Endothelial cell of umbilical vein (primary cell): ENCODE measurements around the gene SGSM2. TPM values are rescaled to one million over a fixed set of nuclear protein-coding genes. Genes with fewer than 3 reads are reported as not detected.
A peak's percentile ranks its signal among the peaks of the same experiment; 100 is the strongest.

Experiments used
- BruUV-seq: library from RNA; stranded (reverse); fragments of 400-500 nt; replicated peaks from 2 replicates; lab custom pipeline; 2021; lab: Mats Ljungman, UMichigan
- CTCF ChIA-PET: fragments of 300-600, 350-600 bp; sonication (Branson Sonifier 250); formaldehyde crosslinking; loops from one replicate; lab custom pipeline; 2021; ENCODE audit warnings: antibody characterized with exemption, inconsistent platforms; lab: Charles Lee
- POLR2A ChIA-PET: fragments of 300-600, 350-600 bp; sonication (Branson Sonifier 250); formaldehyde crosslinking; loops from one replicate; lab custom pipeline; 2021; ENCODE audit warnings: antibody characterized with exemption, inconsistent platforms; lab: Charles Lee
- DNase-seq: peaks from one replicate; pipeline ENCODE4 v3.0.0-alpha.2; 2011; ENCODE audit warnings: low read depth, low spot score
- FAIRE-seq: peaks from 2 replicates; lab custom pipeline; 2011; peaks lifted over from hg19 to GRCh38; lab: Jason Lieb, UNC
- H2AFZ ChIP-seq: 2 replicates; pipeline ENCODE4 v1.6.0; 2012; ENCODE audit warnings: low read depth, low read length, control low read depth, inconsistent platforms
- H3K27ac ChIP-seq: 2 replicates; pipeline ENCODE4 v1.5.1; 2011; ENCODE audit warnings: low read depth, mild to moderate bottlenecking, control low read depth, low read length, moderate library complexity; ENCODE audit not compliant: insufficient read depth
- H3K27me3 ChIP-seq, 2 experiments: 2 replicates each; pipeline versions ENCODE4 v1.6.0 to v1.6.1; 2011; ENCODE audit warnings: low read length in 2 of 2, mixed read lengths in 1 of 2; ENCODE audit not compliant: control insufficient read depth in 2 of 2, insufficient read depth in 2 of 2
- H3K36me3 ChIP-seq, 2 experiments: 2 replicates in 1 of 2; 3 replicates in 1 of 2; pipeline ENCODE4 v1.5.1; 2011; ENCODE audit warnings: low read length in 2 of 2, mild to moderate bottlenecking in 1 of 2, moderate library complexity in 1 of 2; ENCODE audit not compliant: control insufficient read depth in 2 of 2, insufficient read depth in 2 of 2; ENCODE audit errors: extremely low read depth in 1 of 2
- H3K4me1 ChIP-seq: 3 replicates; pipeline ENCODE4 v1.5.1; 2011; ENCODE audit warnings: mild to moderate bottlenecking, low read length; ENCODE audit not compliant: control insufficient read depth, insufficient read depth; ENCODE audit errors: extremely low read depth
- H3K4me2 ChIP-seq: 2 replicates; pipeline ENCODE4 v1.6.1; 2011; ENCODE audit warnings: low read length, control low read depth, mixed read lengths; ENCODE audit not compliant: insufficient read depth
- H3K4me3 ChIP-seq, 3 experiments: fragments of 200-600 bp in 1 of 3; sonication (generic), shearing (Covaris generic) in 1 of 3; replicated peaks in 1 of 3; 2 replicates each; pipeline ENCODE4 v1.5.1; 2011 to 2016; ENCODE audit warnings: control low read depth in 3 of 3, low read length in 3 of 3, mild to moderate bottlenecking in 2 of 3, inconsistent platforms in 1 of 3, low read depth in 1 of 3, moderate library complexity in 1 of 3; ENCODE audit not compliant: insufficient read depth in 1 of 3
- H3K79me2 ChIP-seq: 2 replicates; pipeline ENCODE4 v1.6.0; 2012; ENCODE audit warnings: low read length, inconsistent platforms; ENCODE audit not compliant: control insufficient read depth, insufficient read depth
- H3K9ac ChIP-seq: replicated peaks from 2 replicates; pipeline ENCODE3; 2011; ENCODE audit warnings: low read length, control low read depth; ENCODE audit not compliant: insufficient read depth; ENCODE audit errors: extremely low read depth
- H3K9me1 ChIP-seq: replicated peaks from 3 replicates; pipeline ENCODE4 v1.6.0; 2011; ENCODE audit warnings: mild to moderate bottlenecking, low read length; ENCODE audit not compliant: control insufficient read depth, insufficient read depth; ENCODE audit errors: extremely low read depth
- H3K9me3 ChIP-seq: replicated peaks from 2 replicates; pipeline ENCODE4 v1.5.1; 2012; ENCODE audit warnings: low read length, inconsistent platforms; ENCODE audit not compliant: control insufficient read depth, insufficient read depth
- H4K20me1 ChIP-seq: replicated peaks from 2 replicates; pipeline ENCODE3; 2011; ENCODE audit warnings: mild to moderate bottlenecking, low read length; ENCODE audit not compliant: control insufficient read depth, insufficient read depth; ENCODE audit errors: extremely low read depth
- CTCF ChIP-seq, 2 donors: IDR thresholded peaks; 1 replicate in 1 of 2; 2 replicates in 1 of 2; pipeline ENCODE4 v1.5.1; 2011; ENCODE audit warnings: low read length in 2 of 2, mild to moderate bottlenecking in 2 of 2, moderate library complexity in 2 of 2, control low read depth in 1 of 2, inconsistent platforms in 1 of 2, low read depth in 1 of 2; ENCODE audit not compliant: insufficient read depth in 1 of 2; ENCODE audit errors: extremely low read depth in 1 of 2
- EZH2 ChIP-seq: IDR thresholded peaks from 2 replicates; pipeline ENCODE4 v1.6.1; 2012; ENCODE audit warnings: borderline replicate concordance, low read depth, mild to moderate bottlenecking, moderate library complexity, low read length, inconsistent platforms; ENCODE audit not compliant: severe bottlenecking
- GATA2 ChIP-seq: IDR thresholded peaks from 2 replicates; pipeline ENCODE4 v1.7.0; 2011; ENCODE audit warnings: low read depth, mild to moderate bottlenecking, moderate library complexity, mixed read lengths, low read length; ENCODE audit not compliant: insufficient read length, insufficient read depth
- JUN ChIP-seq: IDR thresholded peaks from 2 replicates; pipeline ENCODE4 v1.6.1; 2011; ENCODE audit warnings: borderline replicate concordance, low read depth; ENCODE audit not compliant: insufficient read length, insufficient read depth
- MYC ChIP-seq: IDR thresholded peaks from one replicate; pipeline ENCODE4 v1.6.1; 2011; ENCODE audit warnings: mild to moderate bottlenecking, low read depth, low read length
- POLR2A ChIP-seq: IDR thresholded peaks from 2 replicates; pipeline ENCODE4 v1.6.1; 2012; ENCODE audit warnings: low read depth, mild to moderate bottlenecking, control low read depth, low read length
- POLR2AphosphoS5 ChIP-seq: IDR thresholded peaks from 2 replicates; pipeline ENCODE4 v1.6.1; 2012; ENCODE audit warnings: low read depth, mild to moderate bottlenecking, control low read depth, low read length, moderate library complexity; ENCODE audit not compliant: insufficient read depth
- dilution Hi-C: fragments of 300-500 bp; cut with MboI; formaldehyde crosslinking; loops from one replicate; pipeline ENCODE4 v1.15.0; 2019; ENCODE audit warnings: low sequenced_read_pairs; ENCODE audit not compliant: extremely low pct_ligation_motif_present
- intact Hi-C: fragments of 100-400 bp; cut with micrococcal nuclease; formaldehyde crosslinking; loops from one replicate; pipeline ENCODE4 v1.10.0; 2022
- polyA plus RNA-seq, 4 experiments: library from polyadenylated mRNA; depleted of rRNA in 3 of 4; stranded (reverse) in 3 of 4; unstranded in 1 of 4; fragments of >200 nt; gene quantifications; 2 replicates each; pipeline versions ENCODE4 v1.2.1 to v1.2.3, GENCODE V29; 2011 to 2012; ENCODE audit warnings: missing spikeins in 1 of 4
- total RNA-seq: library from RNA; stranded (reverse); gene quantifications from 2 replicates; pipeline ENCODE4 v1.2.3, GENCODE V29; 2021

Gene SGSM2
- total and polyA plus RNA-seq, 2 donors (not counting 3 experiments of a cell fraction or from before 2014, with no cell fraction given) = 61.6 to 94.5 TPM

- dilution Hi-C loops = no loop called here
- Histone ChIP-seq H3K9me1 (no peaks in the 10 kb centered on the region), H3K4me2 (no peak overlapping the region), H4K20me1 (no peaks in the 10 kb centered on the region), H3K27me3 (no peaks in the 10 kb centered on the region), H2AFZ (no peak overlapping the region), H3K4me1 (no peaks in the 10 kb centered on the region), H3K36me3 (peaks cover 17 to 27% of the 10 kb centered on the region in 2 experiments), H3K27ac (no peak overlapping the region), H3K4me3 (no peak overlapping the region), H3K9ac (no peak overlapping the region), H3K79me2 (peaks cover 12% of the 10 kb centered on the region), H3K9me3 (no peaks in the 10 kb centered on the region)
- BruUV-seq = no TSS peak
- DNase-seq (no peak), FAIRE-seq (no peak)
- CTCF ChIA-PET = interaction anchor here (0.9 kb wide), 1 partner anchor 124 kb away, joined by 3 read pairs; no protein-coding TSS in a partner anchor
- POLR2A ChIA-PET = no interaction called here
- intact Hi-C loops = no loop called here
- TF ChIP-seq JUN = no peak
- TF ChIP-seq GATA2 = no peak
Measured at GRCh38 chr17:2292100-2292499, 45.2 kb upstream of the SGSM2 start.

GRCh38 chr17:2295575-2295974, 41.7 kb upstream of the SGSM2 start:
- Histone ChIP-seq H3K9ac (no peak overlapping the region), H3K27me3 (no peaks in the 10 kb centered on the region), H3K4me2 (no peak overlapping the region), H3K36me3 (peaks cover 13 to 31% of the 10 kb centered on the region in 2 experiments), H3K4me1 (no peaks in the 10 kb centered on the region), H3K9me1 (no peaks in the 10 kb centered on the region), H3K79me2 (peaks cover 19% of the 10 kb centered on the region), H2AFZ (no peak overlapping the region), H4K20me1 (no peaks in the 10 kb centered on the region), H3K9me3 (no peaks in the 10 kb centered on the region), H3K27ac (no peak overlapping the region), H3K4me3 (no peak overlapping the region)
- DNase-seq = no peak
- POLR2A ChIA-PET = interaction anchor here (1.0 kb wide), 1 partner anchor 8 kb away, joined by 3 read pairs; the partner anchor contains the start of genes SMG6 and SRR
- CTCF ChIA-PET = interaction anchor here (1.3 kb wide), 1 partner anchor 9 kb away, joined by 5 read pairs; no protein-coding TSS in a partner anchor
- no peak for FAIRE-seq
- TF ChIP-seq CTCF (IDR thresholded peaks at IDR 0.05; ENCODE audit: extremely low read depth in 1 of 2, insufficient read depth in 1 of 2, low read depth in 1 of 2, low read length in 2 of 2) (no peak), POLR2AphosphoS5 (no peak), POLR2A (no peak), GATA2 (no peak), EZH2 (no peak), MYC (no peak), JUN (peak; percentile 1)
- intact Hi-C loops = no loop called here
- no TSS peak for BruUV-seq
- dilution Hi-C loops = no loop called here
